ENCODE data around the gene GOLGB1.

Gene GOLGB1

GRCh38 chr3:121642601-121643314, 106.8 kb downstream of the GOLGB1 start:
- Mint-ChIP-seq H3K27ac (peak overlapping the region; percentile 12 to 90), H3K27me3 (no peaks in the 10 kb centered on the region), H3K4me1 (peaks cover 34% of the 10 kb centered on the region), H3K4me3 (no peak overlapping the region), H3K9me3 (no peaks in the 10 kb centered on the region)
- ATAC-seq (no peak), DNase-seq (no peak)

- H3K27ac Mint-ChIP-seq: peak overlapping the region; percentile 99 to 100
- H3K27me3 Mint-ChIP-seq: no peaks in the 10 kb centered on the region
These were observed 108.4 kb downstream of the GOLGB1 start for GRCh38 chr3:121641127-121641526.

GRCh38 chr3:121637922-121638321, 111.6 kb downstream of the GOLGB1 start:
- peaks cover 31% of the 10 kb centered on the region for H3K4me1 Mint-ChIP-seq
- H3K9me3 Mint-ChIP-seq: no peaks in the 10 kb centered on the region
- H3K27me3 Mint-ChIP-seq: no peaks in the 10 kb centered on the region
- peak; percentile 54 for ATAC-seq
- DNase-seq: no peak
- H3K4me3 Mint-ChIP-seq: no peak overlapping the region
- peak overlapping the region; percentile 83 to 89 for H3K27ac Mint-ChIP-seq

More at GRCh38 chr3:121641127-121641526, 108.4 kb downstream of the GOLGB1 start:
- Mint-ChIP-seq H3K4me3 (peak overlapping the region; percentile 20 to 77), H3K4me1 (peaks cover 31% of the 10 kb centered on the region), H3K9me3 (no peaks in the 10 kb centered on the region)
- ATAC-seq (peak; percentile 55), DNase-seq (no peak)

- no peak overlapping the region for H3K4me3 Mint-ChIP-seq
- H3K4me1 Mint-ChIP-seq: peaks cover 6% of the 10 kb centered on the region
- peak overlapping the region; percentile 72 to 86 for H3K27ac Mint-ChIP-seq
- DNase-seq: no peak
- no peaks in the 10 kb centered on the region for H3K9me3 Mint-ChIP-seq
- no peak for ATAC-seq
- H3K27me3 Mint-ChIP-seq: no peaks in the 10 kb centered on the region
These were observed 119.2 kb downstream of the GOLGB1 start for GRCh38 chr3:121630355-121630754.

GRCh38 chr3:121629601-121630000, 119.9 kb downstream of the GOLGB1 start:
- Mint-ChIP-seq H3K9me3 (no peaks in the 10 kb centered on the region), H3K4me1 (peaks cover 9% of the 10 kb centered on the region), H3K4me3 (no peak overlapping the region), H3K27ac (peak overlapping the region; percentile 4 to 96), H3K27me3 (no peaks in the 10 kb centered on the region)
- ATAC-seq (peak; percentile 10), DNase-seq (no peak)

- Mint-ChIP-seq H3K27me3 (no peaks in the 10 kb centered on the region), H3K4me3 (no peak overlapping the region), H3K4me1 (peaks cover 12% of the 10 kb centered on the region), H3K9me3 (no peaks in the 10 kb centered on the region), H3K27ac (peak overlapping the region in 1 of 2 donors; percentile 81)
- DNase-seq: no peak
- ATAC-seq: no peak
These were observed 121.9 kb downstream of the GOLGB1 start for GRCh38 chr3:121627622-121628021.

GRCh38 chr3:121627211-121627610, 122.3 kb downstream of the GOLGB1 start:
- no peak for ATAC-seq
- H3K27ac Mint-ChIP-seq: no peak overlapping the region
- DNase-seq: no peak
- no peak overlapping the region for H3K4me3 Mint-ChIP-seq
- peaks cover 12% of the 10 kb centered on the region for H3K4me1 Mint-ChIP-seq
- no peaks in the 10 kb centered on the region for H3K27me3 Mint-ChIP-seq
- no peaks in the 10 kb centered on the region for H3K9me3 Mint-ChIP-seq

GRCh38 chr3:121626495-121626894, 123.0 kb downstream of the GOLGB1 start:
- ATAC-seq (no peak), DNase-seq (no peak)
- Mint-ChIP-seq H3K27ac (no peak overlapping the region), H3K4me3 (no peak overlapping the region), H3K9me3 (no peaks in the 10 kb centered on the region), H3K4me1 (peaks cover 10% of the 10 kb centered on the region), H3K27me3 (no peaks in the 10 kb centered on the region)

GRCh38 chr3:121624147-121624899, 125.2 kb downstream of the GOLGB1 start:
- no peaks in the 10 kb centered on the region for H3K9me3 Mint-ChIP-seq

GRCh38 chr3:121621491-121621890, 128.1 kb downstream of the GOLGB1 start:
- Mint-ChIP-seq H3K27ac (no peak overlapping the region), H3K27me3 (no peaks in the 10 kb centered on the region), H3K4me3 (no peak overlapping the region), H3K4me1 (peaks cover 6% of the 10 kb centered on the region), H3K9me3 (no peaks in the 10 kb centered on the region)
- no peak for ATAC-seq
- no peak for DNase-seq

More at GRCh38 chr3:121624147-121624899, 125.2 kb downstream of the GOLGB1 start:
- peaks cover 6% of the 10 kb centered on the region for H3K4me1 Mint-ChIP-seq
- peak overlapping the region in 1 of 2 donors; percentile 51 for H3K27ac Mint-ChIP-seq
- DNase-seq: no peak
- ATAC-seq: no peak
- H3K4me3 Mint-ChIP-seq: no peak overlapping the region
- H3K27me3 Mint-ChIP-seq: no peaks in the 10 kb centered on the region

GRCh38 chr3:121619691-121620090, 129.8 kb downstream of the GOLGB1 start:
- no peak for DNase-seq
- Mint-ChIP-seq H3K27ac (no peak overlapping the region), H3K4me3 (no peak overlapping the region), H3K9me3 (no peaks in the 10 kb centered on the region), H3K27me3 (no peaks in the 10 kb centered on the region), H3K4me1 (peaks cover 3% of the 10 kb centered on the region)
- ATAC-seq: no peak

Measured in stimulated activated naive CD8-positive, alpha-beta T cell treated with anti-CD3 and anti-CD28 coated beads, Interleukin-15, amount 100 ng/mL, for 72 hours (primary cell).